Stimulated activated CD4-positive, alpha-beta T cell treated with anti-CD3 and anti-CD28 coated beads, Interleukin-4, amount 100 ng/mL, for 4 hours (primary cell): ENCODE measurements around the gene NXPE3.
A peak's percentile ranks its signal among the peaks of the same experiment; 100 is the strongest.
"Not testable (repeated sequence)": the region's sequence is repeated elsewhere in the genome, so short reads cannot be mapped to it uniquely, and the experiment has no call there.

Experiments used
- DNase-seq, 2 experiments: peaks; one replicate each; pipeline ENCODE4 v3.0.0-alpha.2; 2020

NXPE3 gene

DNA sequence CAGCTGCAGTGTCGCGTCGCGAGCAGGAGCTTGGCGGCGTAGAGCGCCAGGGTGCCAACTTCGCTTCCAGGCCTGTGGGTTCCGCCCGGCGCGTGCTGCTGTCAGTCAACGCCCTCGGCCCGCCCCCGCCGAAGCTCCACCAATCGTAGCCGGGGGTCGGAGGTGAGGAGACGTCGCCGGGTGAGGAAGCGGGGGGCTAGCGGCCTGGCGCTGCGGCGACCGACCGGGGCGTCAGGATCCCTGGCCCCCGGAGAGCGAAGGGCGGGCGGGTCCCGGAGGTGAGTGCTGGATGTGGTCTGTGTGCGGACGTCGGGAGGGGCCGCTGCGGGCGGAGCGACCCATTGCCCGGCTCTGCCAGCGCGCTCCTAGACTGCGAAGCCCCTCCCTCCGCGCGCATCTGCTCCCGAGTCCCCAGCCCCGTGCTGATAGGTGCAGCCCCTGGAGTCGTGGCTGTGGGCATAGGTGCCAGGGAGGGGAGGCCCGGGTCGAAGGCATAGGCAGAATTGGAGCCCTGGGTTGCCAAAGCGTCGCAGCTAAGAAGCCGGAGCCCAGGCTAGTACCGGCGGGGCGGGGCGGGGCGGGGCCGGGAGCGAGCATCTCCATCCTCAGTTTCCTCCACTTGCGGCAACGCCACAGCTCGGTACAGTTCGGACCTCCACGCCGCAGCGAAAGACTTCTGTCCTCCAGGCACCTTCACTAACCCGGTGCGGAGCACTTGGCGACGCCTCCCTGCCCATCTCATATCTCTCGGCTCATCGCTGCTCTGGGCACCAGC lies at the start of gene NXPE3:
Gene NXPE3 (plus strand): TSS at position 165 of the 775 bp plus-strand sequence. CDS start 6,386 bp downstream, outside the sequence.
- peak; percentile 92 to 94 for DNase-seq

DNA sequence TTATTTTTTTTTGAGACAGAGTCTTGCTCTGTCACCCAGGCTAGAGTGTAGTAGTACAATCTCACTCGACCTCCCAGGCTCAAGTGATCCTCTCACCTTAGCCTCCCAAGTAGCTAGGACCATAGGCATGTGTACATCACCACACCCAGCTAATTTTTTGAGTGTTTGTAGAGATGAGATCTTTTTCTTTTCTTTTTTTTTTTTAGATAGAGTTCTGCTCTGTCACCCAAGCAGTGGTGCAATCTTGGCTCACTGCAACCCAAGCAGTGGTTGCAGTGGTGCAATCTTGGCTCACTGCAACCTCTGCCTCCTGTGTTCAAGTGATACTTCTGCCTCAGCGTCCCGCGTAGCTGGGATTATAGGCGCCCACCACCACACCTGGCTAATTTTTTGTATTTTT lies 49.4 kb upstream of the NXPE3 start:
- no peak for DNase-seq

DNA sequence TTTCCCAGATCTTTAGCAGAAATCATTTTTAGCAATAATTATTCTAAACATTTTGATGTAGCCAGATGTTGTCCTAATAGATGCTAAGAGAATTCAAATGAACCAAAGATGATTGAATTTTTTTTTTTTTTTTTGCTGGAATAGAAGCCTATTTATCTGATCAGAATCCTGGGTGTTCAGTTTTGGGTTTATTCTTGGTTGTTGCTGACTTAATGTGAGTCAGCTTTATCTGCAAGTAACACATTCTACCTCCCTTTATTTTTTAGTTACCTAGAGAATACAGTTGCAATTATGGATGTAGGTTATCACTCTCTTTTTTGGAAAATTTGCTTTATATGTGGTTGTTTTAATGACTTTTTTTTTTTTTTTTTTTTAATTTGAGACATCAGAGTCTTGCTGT lies 48.2 kb upstream of the NXPE3 start:
- no peak for DNase-seq

DNA sequence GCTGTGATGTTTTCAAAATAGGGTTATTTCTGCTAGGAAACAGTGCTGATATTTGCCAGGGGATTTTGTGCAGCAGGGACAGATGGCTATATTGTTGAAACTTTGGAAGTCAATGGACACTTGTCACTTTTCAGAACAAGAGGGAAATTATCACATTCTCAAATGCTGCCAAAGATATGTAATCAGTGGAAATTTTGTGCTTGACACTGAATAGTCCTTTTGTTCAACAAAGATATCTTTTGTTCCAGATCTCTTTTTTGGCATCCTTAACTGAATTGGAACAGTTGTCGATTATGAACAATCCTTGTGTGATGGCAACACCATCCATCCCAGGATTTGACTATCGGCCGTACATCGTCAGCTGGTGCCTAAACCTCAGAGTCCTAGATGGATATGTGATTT lies 46.8 kb upstream of the NXPE3 start:
- no peak for DNase-seq

DNA sequence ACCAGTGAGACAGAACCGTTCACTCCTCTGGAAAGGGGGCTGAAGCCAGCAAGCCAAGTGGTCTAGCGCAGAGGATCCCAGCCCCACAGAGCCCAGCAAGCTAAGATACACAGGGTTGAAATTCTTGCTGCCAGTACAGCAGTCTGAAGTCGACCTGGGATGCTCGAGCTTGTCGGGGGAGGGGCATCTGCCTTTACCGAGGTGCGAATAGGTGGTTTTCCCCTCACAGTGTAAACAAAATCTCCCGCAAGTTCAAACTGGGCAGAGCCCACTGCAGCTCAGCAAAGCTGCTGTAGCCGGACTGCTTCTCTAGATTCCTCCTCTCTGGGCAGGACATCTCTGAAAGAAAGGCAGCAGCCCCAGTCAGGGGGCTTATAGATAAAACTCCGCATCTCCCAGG lies 43.2 kb upstream of the NXPE3 start:
- DNase-seq: no peak

DNA sequence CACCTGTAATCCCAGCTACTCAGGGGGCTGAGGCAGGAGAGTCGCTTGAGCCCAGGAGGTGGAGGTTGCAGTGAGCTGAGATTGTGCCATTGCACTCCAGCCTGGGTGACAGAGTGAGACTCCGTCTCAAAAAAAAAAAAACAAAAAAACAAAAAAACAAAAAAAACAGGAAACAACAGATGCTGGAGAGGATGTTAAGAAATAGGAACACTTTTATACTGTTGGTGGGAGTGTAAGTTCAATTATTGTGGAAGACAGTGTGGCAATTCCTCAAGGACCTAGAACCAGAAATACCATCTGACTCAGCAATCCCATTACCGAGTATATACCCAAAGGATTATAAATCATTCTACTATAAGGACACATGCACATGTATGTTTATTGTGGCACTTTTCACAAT lies 37.1 kb upstream of the NXPE3 start:
- not testable (repeated sequence) for DNase-seq

DNA sequence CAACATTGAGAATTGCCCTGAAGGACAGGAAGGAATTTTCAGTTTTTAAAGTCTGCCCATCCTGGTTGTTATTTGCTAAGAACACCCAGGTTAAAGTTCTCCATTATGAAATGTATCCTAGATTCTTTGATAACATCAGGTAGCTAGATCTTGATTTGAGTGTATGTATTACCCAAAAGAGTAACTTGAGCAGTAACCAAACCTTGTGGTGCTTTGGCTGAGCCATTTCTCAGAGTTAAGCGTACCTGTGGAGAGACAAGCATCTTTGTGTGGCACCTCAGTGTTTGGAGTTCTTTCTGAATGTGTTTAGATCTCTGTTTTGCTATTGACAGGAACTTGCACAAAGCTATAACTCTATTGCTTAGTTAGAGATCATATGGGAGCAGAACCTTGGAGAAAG lies 34.2 kb upstream of the NXPE3 start:
- DNase-seq: no peak

DNA sequence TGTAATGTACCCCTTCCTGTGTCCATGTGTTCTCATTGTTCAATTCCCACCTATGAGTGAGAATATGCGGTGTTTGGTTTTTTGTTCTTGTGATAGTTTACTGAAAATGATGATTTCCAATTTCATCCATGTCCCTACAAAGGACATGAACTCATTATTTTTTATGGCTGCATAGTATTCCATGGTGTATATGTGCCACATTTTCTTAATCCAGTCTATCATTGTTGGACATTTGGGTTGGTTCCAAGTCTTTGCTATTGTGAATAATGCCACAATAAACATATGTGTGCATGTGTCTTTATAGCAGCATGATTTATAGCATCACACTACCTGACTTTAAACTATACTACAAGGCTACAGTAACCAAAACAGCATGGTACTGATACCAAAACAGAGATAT lies 33.1 kb upstream of the NXPE3 start:
- DNase-seq: not testable (repeated sequence)

DNA sequence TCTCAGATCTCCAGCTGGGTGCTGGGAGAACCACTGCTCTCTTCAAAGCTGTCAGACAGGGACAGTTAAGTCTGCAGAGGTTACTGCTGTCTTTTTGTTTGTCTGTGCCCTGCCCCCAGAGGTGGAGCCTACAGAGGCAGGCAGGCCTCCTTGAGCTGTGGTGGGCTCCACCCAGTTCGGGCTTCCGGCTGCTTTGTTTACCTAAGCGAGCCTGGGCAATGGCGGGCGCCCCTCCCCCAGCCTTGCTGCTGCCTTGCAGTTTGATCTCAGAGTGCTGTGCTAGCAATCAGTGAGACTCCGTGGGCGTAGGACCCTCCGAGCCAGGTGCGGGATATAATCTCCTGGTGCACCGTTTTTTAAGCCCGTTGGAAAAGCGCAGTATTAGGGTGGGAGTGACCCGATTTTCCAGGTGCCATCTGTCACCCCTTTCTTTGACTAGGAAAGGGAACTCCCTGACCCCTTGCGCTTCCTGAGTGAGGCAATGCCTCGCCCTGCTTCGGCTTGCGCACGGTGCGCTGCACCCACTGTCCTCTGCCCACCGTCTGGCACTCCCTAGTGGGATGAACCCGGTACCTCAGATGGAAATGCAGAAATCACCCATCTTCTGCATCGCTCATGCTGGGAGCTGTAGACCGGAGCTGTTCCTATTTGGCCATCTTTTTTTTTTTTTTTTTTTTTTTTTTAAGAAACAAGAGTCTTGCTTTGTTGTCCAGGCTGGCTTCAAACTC lies 25.5 kb upstream of the NXPE3 start:
- not testable (repeated sequence) for DNase-seq

DNA sequence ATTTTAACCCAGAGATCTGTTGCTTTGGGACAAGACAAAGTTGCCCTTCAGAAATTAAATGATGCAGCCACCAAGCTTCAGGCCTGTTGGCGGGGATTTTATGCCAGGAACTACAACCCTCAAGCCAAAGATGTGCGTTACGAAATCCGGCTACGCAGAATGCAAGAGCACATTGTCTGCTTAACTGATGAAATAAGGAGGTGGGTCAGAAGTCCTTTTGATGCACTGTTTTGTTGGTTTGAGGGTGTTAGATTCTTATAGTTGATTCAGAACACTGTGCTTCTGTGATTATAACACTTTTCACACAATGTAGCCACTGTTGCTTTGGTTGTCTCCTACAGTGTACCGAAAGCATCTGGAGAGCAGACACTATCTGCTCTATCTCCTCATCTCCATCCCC lies 20.8 kb upstream of the NXPE3 start:
- DNase-seq: no peak

DNA sequence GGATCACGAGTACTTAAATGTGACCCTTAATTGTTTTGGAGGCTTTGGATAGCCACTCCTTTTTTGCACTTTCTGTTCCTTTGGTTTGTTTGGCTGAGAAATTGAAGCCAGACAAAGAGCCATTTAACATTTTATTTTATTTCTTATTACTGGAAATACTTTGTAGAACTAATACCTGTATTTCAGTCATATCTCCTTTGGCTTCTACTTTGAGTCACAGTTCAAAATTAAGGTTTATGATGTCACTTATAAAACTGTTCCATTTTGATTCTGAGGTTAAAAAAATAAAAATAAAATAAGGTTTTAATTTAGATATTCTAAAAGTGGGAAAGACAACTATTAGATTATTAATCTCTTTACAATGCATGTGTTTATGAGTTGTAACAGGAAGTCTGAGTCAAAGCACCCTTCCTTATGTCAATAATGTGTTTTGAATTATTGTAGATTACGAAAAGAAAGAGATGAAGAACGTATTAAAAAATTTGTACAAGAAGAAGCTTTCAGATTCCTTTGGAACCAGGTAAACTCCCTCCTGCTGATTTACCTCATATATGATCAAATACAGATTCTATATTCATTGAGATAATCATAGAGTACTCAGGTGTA lies 16.9 kb upstream of the NXPE3 start:
- DNase-seq: no peak

DNA sequence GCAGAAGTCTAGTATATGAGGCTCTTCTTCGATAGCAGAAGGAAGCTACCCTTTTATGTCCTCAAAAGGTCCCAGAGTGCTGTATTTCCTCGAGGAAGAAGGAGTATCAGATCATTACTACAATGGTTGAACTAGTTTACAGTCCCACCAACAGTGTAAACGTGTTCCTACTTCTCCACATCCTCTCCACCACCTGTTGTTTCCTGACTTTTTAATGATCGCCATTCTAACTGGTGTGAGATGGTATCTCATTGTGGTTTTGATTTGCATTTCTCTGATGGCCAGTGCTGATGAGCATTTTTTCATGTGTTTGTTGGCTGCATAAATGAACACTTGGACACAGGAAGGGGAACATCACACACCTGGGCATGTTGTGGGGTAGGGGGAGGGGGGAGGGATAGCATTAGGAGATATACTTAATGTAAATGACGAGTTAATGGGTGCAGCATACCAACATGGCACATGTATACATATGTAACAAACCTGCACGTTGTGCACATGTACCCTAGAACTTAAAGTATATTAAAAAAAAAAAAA lies 1.2 kb upstream of the NXPE3 start:
- DNase-seq: not testable (repeated sequence)

DNA sequence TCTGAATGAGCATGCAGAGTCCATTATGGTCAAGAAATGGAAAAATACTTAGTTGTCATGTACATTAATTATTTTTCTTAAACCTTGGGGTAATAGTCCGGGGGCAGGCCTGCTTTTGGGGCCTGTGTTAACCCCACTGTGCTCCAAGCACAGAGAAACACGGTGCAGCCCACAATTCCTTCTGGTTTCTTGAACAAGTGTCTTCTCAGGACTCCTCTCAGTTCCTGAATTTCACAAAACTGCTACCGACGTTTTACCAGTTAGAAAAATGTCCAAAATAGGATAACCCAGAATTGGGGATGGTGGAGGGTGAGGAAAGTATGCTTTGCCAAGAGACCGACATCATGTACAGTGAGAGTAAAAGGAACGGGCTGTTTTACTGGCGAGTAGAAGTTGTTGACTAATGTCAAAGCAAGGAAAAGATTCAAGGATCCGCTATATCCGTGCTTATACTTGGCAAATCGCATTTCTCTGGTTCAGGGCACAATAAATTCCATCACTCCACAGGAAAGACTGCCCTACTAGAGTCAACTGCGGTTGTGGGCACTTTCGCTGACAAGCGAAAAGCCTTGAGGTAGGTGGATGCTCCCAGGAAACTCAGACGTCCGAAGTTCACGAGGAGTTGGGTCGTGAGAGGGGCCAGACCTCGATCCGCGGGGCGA lies 495 bp upstream of the NXPE3 start:
- no peak for DNase-seq

DNA sequence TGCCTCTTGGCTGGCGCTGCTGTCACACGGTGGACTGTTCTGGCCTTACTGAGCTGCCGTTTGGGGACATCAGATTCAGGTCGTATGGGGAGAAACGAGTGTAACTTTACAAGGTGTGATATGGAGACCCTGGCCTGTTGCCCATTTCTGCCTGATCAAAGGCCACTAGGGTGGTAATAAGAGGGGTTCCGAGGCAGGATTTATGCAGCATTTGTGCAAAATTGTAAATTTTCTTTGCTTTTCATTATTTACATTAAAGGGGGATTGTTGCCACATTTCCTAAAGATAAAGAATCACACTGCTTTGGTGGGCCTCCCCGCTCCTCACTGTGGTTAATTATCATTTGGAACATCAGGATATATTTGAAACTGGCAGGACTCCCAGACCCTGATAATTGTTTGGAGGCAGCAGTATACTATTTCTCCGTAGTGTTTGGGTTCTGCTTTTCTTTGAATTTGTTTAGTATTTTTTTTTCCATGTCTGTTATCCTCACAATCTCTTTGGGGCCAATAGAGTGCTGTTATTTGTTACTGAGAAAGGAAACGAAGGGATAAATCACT lies 891 bp downstream of the NXPE3 start:
- no peak for DNase-seq

DNA sequence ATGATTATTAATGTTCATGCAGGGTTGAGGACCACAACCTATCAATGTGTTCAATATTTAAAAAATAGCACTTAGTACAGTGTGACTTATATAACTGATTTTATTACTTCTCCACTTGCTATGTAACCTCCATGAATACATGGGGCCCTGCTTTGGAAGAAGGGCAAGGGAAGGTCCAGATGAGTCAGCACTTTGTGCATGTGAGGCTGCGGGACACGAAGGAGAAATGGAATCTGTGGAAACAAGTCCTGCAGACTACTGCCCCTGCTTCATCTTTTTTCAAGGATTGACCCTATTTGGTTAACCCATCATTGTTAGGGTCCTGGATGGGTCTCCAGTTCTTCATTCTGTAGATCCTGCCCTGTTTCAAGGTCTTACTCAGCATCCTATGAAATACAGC lies 1.6 kb downstream of the NXPE3 start:
- no peak for DNase-seq

DNA sequence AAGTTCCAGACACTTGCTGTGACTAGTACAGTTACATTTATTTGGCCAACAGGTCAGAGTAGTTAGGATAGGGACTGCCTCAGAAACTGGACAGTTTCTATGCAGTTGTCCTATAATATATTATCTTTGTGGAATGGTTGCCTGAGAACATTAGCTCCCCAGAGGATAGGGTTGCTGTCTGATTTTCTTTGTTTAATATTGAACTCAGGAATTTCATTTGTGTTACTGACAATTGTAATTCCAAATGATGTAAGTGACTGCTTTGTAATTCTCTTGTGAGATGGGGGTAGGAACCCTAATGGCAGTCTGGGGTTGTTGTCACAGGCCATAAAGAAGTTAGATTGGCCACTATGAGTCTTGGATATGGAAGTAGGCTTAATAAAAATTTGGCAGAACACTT lies 2.2 kb downstream of the NXPE3 start:
- no peak for DNase-seq

DNA sequence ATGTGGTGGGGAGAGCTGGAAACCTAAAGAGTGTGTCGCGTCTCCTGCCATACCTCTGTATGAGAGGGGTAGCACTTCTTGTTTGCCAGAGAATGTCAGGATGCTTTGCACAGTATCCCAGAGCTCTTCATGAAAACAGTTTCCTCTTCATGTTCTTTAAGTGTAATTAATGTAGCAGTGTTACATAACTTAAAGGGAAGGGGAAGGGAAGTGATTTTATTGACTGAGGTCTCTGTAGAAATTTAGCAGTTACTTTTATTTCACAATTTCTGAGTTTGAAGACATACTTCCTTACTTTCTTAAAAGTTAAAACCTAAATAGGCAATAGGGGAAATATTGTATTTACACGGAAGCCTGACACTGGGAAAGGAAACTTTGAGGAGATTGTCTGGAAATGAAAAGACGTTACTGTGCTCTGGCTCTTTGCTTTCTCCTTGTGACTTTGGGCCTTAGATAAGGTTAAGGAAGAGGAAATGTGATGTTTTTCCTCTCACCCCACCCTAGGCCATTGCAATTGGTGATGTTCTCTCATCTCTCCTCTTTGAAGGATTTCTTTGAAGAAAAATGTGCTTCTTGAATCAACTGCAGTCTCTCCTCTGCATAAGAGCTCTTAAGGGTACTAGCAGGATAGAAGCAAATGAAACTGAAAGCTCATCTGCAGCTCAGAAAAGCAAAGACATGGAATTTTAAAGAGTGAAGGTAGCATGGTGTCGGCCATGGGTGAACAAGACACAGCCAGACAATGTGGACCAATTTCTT lies 6.0 kb downstream of the NXPE3 start:
- DNase-seq: no peak

DNA sequence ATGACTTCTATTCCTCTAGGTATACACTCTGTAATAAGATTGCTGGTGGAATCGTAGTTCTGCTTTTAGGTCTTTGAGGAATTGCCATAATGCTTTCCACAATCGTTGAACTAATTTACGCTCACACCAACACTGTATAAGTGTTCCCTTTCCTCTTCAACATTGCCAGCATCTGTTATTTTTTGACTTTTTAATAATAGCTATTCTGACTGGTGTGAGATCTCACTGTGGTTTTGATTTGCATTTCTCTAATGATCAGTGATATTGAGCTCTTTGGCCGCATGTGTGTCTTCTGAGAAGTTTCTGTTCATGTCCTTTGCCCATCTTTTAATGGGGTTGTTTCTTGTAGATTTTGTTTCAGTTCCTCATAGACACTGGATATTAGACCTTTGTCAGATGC lies 12.8 kb downstream of the NXPE3 start:
- no peak for DNase-seq

DNA sequence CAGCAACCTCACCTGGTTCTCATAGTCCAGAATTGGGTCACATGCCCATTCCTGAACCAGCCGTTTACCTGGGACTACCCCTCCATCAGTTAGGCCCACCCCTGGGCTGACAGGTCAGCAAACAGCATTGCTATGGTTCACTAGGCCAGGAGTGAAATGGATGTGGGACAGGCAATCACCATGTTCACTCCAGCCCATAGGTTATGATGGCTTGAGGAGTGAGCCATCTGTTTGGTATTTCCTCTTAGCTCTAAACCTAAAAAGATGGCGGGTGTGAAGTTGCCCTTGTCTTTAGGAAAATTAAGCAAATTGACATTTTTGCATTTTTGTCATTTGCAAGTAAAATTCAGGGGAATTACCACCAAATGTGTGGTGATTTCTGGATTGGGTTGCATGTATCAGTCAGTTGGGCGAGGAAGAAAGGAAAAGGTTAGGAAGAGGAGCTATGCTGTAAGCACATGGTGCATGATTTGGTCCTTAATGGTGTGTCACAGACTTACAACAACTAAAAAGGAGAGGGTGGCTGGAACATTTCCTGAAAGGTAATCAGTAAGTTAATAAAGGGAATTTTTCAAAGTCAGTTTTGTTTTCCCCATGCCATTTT lies 17.2 kb downstream of the NXPE3 start:
- no peak for DNase-seq

DNA sequence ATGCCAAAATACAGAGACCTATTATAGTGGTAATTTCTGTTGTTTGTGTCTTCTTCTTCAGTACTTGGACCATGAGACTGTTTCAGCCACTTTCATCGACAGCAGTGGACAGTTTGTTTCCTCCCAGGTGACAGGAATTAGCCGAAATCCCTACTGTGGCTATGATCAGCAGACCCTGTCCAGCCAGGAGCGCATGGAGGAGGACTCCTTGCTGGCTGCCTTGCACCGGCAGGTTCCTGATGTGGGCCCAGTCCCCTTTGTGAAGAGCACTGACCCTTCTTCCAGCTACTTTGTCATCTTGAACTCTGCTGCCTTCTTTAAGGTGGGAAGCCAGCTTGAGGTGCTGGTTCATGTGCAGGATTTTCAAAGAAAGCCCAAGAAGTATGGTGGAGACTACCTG lies 22.2 kb downstream of the NXPE3 start:
- no peak for DNase-seq

DNA sequence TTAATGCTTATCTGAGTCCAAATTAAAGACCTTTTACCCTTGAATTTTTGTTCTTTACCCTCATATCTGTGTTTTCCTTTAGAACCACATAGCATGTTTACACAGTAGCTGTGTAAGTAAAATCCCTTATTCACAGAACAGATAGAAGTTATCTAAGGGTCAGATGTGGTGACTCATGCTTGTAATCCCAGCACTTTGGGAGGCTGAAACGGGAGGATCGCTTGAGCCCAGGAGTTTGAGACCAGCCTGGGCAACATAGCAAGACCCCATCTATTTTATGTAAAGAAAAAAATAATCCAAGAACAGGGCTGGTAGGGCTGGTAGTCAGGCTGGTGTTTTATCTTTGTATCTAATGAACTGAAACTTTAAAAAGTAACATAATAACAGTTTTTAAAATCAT lies 23.2 kb downstream of the NXPE3 start:
- no peak for DNase-seq
